ENCODE data around the gene SSRP1.
A peak's percentile ranks its signal among the peaks of the same experiment; 100 is the strongest.
"Not testable (repeated sequence)": the region's sequence is repeated elsewhere in the genome, so short reads cannot be mapped to it uniquely, and the experiment has no call there.

Gene SSRP1

DNA sequence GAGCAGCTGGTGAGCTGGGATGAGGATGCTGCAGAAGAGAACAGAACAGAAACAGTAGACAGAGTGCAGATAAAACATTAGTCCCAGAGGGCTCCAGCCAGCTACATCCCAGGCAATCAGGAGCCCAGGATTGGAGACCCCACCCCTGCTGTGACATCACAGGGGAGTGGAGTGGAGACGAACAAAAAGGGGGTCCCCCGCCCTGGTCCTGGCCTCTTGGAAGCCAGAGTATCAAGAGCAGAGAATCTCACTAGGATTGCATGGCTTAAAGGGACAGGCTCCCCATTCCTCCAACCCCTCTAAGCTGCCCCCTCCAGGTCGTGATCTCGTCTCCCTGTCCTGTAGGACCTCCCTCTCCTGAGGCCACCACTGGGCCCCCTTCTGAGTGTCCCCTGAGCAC is 2.5 kb upstream of the SSRP1 start, which contains the start of gene P2RX3:
Gene P2RX3 (plus strand): TSS at position 211 of the 400 bp plus-strand sequence. CDS start 199 bp downstream, outside the sequence.
- DNase-seq = no peak

DNA sequence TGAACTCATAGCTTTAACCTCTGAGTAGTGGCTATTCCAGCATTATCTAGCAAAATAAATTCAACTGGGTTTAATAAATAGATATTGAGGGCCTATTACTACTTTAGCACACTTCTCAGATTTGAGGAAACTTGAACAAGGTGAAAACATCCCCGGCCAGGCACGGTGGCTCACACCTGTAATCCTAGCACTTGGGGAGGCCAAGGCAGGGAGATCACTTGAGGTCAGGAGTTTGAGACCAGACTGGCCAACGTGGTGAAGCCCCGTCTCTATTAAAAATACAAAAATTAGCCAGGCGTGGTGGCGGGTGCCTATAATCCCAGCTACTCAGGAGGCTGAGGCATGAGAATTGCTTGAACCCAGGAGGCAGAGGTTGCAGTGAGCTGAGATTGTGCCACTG is 1.2 kb upstream of the SSRP1 start:
- not testable (repeated sequence) for DNase-seq

DNA sequence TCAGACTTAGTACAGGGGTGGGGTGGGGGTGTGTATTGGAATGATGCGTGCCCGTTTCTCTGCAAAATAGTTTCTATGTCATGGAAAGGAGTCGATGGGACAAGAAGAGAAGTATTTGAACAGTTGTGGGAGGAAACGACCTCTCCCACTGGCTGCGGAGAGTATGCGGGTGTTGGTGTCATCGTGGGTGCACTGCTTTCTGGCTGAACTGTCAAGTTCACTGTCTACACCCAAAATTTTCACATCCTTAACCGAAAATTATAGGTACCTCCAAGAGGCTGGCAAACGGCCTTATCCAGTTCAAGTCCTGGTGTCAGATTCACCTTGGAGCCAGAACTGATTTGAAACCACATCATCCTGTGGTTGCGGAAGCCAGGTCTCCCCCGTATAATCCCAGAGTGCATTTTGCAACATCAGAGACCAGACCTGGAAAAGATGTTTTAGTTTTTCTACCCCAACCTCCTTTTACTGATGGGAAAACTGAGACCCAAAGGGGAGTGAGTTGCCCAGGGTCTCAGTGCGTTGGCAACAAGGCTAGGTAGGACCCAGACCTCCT is 497 bp upstream of the SSRP1 start:
- no peak for DNase-seq

- no peak for DNase-seq
Observed at GRCh38 chr11:57335023-57335342, 709 bp downstream of the SSRP1 start.

DNA sequence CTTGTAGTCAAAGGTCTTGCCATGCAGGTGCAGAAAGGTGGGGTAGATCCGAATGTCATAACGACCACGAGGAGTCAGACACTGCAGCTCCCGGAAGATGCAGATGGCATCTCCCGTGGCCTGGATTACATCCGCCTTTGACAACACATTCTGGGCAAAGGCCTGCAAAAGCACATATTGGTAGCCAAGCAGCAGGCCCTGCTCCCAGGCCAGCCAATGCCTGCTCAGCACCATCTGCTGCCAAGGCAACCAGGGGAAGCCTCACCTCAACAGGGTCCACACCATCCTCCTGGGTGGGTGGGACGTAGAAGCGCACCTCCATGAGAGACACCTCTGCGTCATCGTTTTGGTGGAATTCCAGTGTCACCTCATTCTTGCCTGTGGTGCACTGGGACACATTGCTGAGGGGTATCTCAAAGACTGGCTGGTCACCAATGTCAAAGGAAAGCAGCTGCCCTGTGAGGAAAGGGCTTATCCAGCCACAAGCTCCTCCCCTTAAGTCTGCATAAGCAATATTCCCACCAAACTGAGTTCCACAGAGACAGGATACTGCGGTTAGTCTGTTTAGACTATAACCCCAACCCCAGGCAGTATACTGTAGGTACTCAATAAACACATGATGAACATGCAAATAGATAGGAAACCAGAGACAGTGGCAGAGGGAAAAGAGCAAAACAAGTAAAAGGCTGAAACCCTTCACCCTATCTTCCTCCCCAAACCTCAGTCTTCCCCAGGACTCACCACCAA is 2.8 kb downstream of the SSRP1 start:
- no peak for DNase-seq

DNA sequence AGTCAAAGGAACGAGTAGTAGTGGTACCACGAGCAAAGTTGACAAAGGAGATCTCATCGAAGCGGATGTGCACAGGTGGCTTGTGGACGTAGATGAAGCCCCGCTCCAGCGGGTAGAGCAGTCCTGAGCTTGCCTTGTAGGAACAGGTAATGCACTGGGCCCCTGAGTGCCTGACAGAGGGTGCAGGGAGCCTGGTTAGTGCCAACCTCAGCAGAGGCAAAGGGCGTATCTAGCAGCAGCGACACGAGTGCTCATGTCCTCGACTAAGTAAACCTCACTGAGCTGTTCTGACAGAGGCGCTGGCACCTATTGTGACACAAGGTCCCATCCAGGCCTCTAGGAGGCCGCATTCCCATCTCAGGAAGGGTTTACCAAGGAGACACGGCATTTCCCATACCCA is 4.0 kb downstream of the SSRP1 start:
- no peak for DNase-seq

GRCh38 chr11:57330029-57330428 is 5.7 kb downstream of the SSRP1 start:
- DNase-seq = no peak

DNA sequence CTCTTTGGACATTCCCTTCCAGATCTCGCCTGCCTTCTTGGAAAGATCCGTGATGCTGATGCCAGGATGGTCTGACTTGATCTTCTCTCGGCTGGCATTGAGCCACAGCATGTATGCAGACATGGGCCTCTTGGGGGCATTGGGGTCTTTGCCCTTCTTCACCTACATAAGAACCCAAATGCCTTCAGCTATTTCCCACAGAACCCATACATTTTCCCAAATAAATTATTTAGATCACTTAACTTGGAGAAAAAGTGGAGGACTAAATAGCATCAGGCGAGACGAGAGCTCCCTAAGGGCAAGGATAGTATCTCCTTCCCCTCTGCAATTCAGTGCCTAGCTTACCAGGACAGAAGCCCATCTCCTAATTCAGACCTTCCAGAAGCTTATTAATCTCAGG is 8.0 kb downstream of the SSRP1 start:
- no peak for DNase-seq

GRCh38 chr11:57325735-57326048 is 10.0 kb downstream of the SSRP1 start:
- no peak for DNase-seq

- DNase-seq = peak; percentile 98
Observed at GRCh38 chr11:57324886-57325734, 10.6 kb downstream of the SSRP1 start, which contains the start of gene TNKS1BP1. TSS of gene TNKS1BP1 (minus strand) at chr11:57324952. CDS start at chr11:57321885, 3,067 bp downstream.

DNA sequence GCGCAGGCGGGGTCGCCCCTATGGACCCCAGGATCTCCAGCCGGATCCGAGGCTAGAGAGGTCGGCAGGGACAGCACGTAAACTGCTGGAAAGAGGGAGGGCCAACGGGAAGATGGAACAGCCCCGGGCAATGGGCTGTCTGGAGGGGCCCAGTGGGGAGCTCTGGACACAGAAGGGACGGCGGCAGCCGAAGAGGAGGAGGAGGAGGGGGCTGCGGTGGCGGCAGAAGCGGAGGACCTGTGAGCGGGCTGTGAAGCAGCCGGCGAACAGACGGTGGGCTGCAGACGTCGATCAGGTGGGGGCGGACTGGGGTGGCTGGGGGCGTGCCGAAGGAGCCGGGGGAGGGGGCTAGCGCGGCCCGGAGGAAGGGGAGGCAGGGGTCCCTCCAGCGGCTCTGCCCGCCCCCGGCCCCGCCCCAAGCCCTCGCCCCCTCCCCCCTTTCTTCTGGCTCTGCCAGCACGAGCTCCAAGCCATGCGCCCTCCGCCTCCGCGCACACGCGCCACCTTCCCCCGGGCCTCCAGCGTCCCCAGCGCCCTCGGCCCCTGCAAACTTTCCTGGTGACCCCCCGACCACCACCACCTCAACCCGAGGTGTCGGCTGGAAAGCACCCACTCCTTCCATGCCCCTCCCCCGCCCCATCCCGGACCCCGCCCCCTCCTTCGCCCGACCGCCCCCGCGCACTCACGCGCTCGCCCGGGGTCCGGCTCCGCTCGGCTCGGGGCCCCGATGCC is 11.4 kb downstream of the SSRP1 start:
- peak; percentile 61 for DNase-seq

GRCh38 chr11:57323855-57324153 is 11.9 kb downstream of the SSRP1 start:
- no peak for DNase-seq

DNA sequence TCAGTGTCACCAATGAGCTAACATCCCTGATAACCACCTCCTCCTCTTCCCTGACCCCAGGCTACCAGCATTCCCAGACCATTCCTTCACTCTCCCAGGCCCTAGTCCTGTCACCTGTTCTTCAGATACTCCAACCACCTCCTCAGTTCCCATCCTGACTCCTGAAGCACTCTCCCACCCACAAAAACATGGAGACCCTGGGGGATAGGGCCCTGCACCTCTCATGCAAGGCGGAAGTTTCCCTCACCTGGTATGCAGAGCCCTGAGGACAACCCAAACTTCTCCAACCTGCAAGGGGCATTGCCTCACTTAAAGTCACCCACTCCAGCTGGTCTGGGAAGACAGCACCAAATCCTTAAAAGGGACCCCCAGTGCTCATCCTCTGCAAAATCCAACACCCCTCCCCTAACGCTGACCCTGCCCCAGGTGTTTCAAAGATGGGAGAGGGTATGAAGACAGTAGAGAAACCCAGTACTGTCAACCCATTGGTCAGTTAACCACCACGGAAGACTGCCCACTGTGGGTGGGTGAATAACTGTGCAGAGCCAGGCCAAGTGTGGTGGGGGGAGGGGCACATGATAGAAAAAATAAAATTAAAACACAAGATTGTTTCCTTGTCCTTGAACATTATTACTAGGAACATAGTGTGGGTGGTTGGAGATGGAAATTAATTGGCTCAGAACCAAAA is 12.4 kb downstream of the SSRP1 start:
- peak; percentile 32 for DNase-seq

- peak; percentile 99 for DNase-seq
Observed at GRCh38 chr11:57322256-57323166, 13.2 kb downstream of the SSRP1 start.

DNA sequence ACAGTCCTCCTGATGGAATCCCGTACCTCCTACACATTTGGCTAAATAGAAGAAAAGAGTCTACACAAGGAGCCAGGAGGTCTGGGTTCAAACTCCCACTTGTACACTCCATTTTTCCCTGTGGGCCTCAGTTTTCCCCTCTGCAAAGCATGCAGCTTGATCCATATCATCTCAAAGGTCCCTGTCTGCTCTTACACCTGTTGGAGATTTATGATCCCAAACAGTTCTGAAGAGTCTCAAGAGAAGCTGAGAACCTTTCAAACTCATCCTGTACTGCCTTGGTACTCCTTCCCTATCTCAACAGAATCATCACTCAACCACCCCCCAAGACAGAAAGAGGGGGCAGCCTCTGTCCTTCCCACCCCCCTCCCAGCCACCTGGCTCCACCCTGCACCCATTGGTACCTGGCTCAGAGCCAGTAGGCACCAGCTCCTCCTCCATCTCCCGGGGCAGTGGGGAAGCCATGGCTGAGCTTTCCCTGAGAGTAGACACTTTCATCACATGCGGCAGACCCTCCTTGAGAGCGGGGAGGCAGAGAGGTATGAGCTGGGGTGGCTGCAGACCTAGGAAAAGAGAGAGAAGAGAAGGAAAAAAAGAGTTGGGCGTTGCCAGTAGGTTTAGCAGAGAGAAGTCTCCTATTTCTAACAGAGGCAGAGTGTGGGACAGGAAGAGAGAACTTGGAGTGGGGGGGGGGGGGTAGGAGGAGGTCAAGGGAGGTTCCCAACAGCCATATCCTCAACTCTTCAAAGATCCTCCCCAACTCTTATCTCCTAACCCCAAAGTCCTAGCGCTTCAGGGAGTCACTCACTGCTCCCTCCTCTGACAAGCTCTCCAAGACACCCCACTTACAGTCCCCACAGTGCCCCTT is 14.1 kb downstream of the SSRP1 start:
- DNase-seq = peak; percentile 24

DNA sequence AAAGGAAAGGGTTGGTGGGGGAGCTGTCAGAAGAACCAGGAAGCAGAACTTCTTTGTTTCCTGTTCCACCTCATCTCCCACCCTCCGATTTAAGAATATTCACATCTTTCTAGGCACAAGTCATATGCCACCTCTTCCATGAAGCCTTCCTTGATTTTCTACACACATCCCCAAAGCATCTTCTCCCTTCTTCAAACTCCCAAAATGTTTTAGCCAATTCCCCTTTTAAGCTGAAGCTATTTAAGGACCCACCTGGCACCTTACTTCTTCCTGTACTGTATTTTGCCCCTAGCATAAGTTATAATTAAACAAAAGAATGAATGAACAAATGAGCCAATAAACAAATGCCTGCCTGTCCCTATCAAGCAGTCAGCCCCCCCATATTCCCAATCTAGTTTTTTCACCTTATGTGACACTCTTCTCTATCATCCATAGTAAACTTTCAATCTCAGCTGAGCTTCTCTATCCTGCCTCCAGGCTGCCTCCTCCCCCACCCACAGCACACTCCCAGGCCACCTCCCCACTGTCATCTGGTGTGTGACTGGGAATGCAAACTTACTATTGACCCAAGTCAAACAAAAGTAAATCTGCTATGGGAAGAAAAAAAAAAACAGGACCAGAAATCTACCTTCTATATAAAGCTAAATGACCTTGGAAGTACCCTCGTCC is 14.8 kb downstream of the SSRP1 start:
- DNase-seq = no peak

DNA sequence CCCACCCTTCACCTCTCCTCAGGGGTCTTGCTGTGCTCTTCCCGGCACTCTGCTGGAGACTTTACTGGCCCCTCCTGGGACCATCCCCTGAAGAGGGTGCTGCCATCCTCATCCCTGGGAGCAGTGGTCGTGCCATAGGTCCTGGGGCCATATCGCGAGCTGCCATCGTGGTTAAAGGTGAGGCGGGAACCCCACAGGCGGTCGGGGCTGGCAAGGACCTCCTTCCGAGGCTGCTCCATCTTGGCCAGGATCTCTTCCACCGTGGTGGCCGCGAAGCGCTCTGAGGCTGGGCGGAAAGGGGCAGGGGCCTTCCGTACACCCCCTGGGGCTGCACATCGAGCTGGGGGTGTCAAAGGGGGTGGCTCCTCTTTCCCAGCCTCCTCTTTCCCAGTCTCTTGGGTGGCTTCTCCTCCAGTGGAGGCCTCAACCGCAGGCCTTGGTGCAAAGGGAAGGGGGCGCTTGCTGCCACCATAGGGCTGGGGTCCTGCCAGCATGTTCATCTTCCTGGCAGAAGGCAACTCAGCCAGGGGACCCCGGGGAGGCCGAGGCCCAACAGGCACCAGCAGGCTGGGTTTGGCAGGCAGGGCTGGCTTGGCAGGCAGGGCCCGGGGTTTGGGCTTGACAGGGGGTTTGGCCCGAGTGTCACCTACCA is 15.5 kb downstream of the SSRP1 start:
- no peak for DNase-seq

DNA sequence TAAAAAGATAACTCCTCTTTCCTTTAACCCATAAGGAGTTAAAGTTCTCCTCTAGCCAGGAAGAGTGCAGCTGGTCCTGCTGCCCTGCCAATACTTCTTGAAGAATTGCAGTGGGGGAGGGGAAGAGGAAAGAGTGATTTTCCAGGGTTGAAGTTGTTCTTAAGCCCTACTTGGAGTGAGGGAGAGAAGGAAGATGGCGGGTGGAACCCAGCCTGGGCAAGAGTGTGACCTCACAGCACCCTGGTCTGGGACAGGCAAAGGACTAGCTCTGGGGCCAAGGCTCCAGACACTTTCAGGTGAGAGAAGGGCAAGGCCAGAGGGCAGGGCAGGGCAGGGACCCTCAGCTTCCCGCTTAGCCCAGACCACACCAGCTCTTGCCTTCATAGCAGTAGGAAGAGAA is 17.5 kb downstream of the SSRP1 start:
- no peak for DNase-seq

GRCh38 chr11:57316017-57316416 is 19.7 kb downstream of the SSRP1 start:
- no peak for DNase-seq
